Limb (tissue), 2 donors: ENCODE measurements around the gene SYNE3.

Experiments used
- DNase-seq, 2 donors: peaks; one replicate each; pipeline ENCODE4 v3.0.0-alpha.2; 2016; ENCODE audit errors: extremely low spot score in 2 of 2

The SYNE3 gene

DNA sequence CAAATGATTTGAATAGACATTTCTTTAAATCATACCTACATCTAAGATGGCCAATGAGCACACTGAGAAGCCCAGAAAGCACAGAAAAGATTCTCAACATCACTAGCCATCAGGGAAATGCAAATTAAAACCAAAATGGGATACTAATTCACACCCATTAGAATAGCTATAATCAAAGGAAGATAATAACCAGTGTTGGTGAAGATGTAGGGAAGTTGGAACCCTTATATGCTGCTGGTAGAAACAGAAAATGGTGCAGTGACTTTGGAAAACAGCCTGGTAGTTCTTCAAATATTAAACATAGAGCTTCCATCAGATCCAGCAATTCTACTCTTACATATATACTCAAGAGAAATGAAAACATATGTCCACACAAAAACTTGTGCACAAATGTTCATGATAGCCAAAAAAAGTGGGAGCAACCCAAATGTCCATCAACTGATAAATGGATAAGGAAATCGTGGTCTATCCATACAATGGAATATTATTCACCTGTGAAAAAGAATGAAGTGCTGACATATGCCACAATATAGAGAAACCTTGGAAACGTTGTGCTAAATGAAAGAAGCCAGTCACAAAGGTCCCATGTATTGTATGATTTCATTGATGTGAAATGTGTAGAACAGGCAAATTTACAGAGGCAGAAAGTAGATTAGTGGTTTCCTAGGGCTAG, 24.4 kb downstream of the SYNE3 start:
- no peak for DNase-seq

DNA sequence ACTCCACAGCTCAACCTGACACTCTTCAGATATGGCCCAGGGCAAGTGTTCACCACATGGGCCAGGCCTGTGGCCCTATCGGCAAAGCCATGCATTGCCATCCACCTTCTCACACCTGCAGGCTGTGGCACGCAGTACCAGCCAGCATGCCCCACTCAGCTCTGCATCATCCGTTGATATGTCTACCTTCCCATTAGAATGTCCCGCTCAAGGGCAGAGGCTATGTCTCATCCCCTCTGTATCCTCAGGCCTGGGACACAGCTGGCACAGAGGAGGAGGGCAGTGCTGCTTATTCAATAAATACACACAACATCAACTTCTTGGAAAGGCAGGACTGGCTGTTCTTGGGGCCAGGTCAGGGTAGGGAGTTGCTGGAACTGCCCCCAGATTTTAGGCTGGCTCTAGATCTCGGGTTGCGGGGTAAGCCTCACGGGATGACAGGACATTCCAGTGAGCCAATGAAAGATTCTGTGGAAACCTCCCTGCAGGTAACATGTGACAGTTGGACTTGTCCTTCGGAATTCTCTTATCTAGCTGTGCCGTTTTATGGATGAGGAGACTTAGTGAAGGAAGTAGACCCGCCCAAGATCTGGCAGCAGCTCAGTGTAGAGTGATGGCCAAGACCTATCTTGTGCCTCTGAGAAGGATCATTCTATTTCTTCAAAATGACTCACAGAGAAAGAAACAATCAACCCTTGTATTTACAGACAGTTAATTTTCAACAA, 25.6 kb downstream of the SYNE3 start:
- DNase-seq, result no peak

DNA sequence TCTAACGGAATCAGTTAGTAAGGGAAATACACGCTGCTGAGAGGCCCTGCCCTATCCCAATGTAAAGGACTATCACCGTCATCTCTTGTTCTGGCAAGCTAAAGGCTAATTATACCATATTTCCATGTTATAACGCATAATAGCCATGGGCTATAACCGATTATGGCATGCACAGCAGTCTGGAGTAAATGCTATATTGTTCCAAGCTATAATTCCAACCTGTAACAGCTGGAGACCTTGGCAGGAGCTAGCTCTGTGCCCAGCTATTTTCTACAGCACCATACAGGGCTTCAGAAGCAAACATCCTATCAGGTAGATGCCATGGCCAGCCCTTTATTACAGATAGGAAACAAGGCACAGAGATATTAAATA, 26.3 kb downstream of the SYNE3 start:
- no peak for DNase-seq

DNA sequence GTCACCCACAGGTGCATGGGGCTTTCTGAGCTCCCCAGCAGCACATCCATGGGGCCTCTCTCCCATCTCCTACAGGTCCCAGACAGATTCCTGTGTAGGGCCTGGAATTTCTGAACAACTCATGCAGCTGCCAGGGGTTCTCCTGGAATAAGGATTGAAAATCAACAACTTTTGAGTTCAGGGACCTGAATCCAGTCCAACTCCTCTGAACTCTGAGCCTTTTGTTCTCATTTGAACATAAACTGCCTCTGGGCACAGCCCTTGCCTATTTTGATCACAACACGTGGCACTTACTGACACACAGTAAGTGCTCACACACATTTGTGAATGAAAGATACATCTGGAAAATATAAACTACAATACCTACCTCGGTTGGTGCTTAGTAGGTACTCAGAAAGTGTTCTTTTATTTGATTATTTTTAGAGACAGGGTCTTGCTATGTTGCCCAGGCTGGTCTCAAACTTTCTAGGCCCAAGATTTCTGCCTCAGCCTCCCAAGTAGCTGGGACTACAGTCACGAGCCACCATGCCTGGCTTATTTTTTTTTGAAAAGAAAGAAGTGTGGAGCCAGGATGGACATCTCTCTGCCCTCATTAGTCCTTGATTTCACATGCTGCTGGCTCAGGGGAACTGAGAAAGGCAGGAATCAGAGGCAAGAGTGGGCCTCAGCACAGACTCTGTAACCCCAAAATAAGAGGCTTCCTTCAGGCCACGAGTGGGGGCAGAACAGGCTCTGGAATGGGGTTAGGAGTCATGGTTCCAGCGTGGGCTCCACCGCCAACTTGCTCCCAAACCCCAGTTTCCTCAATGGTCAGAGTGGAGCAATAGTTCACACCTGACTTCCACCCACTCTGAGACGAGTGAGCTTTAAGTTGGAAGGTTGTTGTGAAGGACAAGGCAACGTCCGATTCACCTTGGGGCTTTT, 27.0 kb downstream of the SYNE3 start:
- DNase-seq, result no peak

DNA sequence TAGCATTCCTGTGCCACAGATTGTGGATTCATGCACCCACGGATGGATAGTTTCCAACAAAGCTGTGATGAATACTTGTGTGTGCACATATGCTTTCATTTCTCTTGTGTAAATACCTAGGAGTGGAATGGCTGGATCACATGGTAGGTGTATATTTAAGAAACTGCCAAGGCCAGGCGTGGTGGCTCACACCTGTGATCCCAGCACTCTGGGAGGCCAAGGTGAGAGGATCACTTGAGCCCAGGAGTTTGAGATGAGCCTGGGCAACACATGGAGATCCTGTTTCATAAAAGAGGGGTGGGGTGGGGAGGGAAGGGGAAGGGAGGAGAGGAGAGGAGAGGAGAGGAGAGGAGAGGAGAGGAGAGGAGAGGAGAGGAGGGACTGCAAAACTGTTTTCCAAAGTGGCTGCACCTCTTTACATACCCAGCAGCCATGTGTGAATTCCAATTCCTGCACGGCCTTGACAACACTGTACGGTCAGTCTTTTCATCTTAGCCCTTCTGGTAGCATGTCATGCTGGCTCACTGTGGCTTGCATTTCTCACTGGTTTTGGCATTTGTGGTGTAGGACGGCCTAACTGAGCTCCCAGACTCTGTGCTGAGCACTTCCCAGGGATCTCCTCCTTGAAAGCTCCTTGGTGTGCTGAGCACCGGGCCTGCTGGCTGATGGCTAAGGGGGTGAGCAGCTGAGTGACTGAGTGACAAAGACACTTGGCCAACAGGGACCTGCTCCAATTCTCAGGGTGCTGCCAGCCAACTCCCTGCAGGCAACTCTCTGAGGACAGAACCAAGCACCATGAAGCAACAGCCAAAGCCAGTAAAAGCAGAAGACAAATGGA, 27.9 kb downstream of the SYNE3 start:
- no peak for DNase-seq

DNA sequence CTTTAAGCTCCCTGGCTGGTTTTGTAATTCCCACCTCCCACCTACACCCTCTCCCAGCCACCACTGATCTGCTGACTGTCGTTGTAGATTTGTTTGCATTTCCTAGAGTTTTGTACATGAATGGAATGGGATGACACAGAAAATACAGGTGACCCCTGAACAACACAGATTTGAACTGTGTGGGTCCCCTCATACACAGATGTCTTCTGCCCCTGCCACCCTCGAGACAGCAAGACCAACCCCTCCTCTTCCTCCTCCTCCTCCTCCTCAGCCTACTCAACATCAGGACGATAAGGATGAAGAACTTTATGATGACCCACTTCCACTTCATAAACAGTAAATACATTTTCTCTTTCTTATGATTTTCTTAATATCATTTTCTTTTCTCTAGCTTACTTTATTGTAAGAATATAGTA, 28.8 kb downstream of the SYNE3 start:
- no peak for DNase-seq

DNA sequence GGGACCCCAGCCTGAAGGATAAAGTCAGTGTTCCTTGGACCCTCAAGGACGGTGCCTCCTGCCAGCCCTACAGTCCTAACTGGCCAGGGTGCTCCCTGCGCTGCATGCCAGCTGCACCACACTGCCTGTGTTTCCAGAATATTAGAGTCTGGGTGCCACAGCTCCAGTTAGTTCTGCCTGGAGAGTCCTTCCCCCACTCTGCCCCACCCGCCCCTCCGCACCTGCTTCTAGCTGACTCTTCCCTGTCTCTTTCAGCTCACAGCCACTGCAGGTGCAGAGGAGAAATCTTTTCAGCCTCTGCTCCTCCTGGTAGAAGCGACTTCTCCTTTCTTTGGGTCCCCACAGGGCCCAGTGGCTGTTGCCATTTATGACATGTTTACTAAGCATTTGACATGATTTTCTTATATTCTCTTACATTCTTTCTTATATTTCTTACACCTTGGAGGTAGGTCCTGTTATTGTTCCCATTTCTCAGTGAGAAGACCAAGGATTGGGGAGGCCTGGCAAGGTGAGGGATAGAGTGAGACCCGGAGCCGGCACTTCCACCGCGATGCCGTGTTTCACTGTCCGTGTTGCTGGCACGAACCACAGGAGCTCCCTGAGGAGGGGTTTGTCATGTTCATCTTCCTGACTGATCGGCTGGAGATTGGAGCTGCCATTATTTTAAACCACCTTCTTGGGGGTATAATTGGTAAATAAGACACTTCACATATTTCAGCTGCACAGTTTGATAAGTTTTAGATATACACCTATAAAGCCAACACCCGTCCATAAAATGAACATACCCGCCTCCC, 29.4 kb downstream of the SYNE3 start:
- DNase-seq, result no peak

DNA sequence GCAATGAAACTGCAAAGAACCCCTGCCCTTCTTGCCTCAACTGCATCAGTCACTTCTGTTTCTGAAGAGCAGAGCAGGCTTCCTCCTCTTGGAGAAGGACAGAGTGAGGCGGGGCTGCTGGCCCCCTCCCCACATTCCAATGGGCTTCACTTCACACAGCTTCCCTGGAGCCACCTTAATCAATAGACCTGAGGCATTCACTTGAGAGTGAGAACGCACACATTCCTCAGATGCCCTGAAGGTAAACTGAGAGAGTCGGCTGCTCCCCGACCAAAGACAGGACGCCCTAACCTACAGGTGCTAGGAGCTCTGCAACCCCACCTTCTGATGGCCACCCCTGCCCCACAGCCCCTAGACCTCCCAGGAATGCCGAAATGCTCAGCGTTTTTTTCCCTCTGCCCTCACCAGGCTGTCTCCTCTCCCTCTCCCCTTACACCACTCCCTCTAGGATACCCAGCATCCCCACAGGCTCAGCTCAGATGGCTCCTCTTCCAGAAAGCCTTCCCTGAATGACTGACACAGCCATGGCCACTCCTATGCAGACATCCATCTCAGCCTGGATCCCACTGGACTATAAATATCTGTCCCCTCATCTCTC, 31.1 kb downstream of the SYNE3 start:
- no peak for DNase-seq

DNA sequence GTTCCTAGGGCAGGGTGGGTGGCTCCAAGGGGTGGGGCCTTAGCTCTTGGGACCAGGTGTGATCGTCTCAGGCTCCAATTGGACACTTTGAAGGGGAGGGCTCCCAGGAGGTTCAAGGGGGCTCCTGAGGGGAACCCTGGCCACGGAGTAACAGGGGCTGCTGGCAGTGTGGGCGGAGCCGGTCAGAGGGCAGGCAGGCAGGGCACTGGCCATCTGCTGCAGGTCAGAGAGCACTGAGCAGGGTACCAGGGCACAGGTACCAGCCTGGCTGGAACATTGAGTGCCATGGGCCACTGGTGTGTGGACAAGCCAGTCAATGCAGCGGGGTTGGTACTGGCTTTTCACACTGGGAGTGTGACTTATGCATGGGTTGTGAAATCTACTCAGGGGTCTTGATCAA, 32.2 kb downstream of the SYNE3 start:
- DNase-seq, result no peak

DNA sequence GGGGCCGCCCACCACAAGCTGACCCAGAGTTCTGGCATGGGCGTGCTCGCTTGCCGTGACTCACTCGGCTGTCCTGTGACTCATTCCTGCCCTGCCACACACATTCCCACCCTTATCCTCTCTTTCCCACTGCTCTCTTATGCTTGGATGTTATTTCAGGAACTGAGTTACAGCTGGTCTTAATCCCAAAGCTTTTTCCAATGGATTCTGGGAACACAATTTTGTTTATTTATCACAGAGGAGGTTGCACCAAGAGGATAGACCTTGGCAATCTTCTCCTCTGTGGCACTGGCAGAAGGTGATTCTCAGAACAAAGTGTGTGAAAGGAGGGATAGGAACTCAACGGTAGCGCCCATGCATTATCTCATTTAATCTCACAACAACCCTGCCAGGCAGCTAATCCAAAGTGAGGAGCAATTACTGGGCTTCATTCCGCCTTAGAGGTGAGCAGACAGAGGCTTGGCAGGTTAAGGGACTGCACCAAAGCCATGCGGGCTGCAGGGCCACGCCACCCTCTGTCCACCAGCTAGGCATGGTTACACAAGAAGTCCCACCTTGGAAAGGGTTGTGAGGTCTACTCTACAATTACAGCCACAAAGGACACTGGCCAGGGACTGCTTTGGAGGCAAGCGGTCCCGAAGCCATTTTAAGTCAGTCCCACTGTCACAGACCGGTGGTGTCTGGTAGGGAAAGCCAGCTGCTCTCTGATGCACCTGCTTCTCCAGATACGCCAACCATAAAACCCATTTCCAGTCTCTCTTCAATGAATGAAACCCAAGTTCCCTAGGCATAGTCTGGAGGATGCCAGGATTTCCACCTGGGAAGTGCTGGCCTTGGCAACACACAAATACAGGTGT, 32.9 kb downstream of the SYNE3 start:
- DNase-seq, result peak in 1 of 2 donors; percentile 61

DNA sequence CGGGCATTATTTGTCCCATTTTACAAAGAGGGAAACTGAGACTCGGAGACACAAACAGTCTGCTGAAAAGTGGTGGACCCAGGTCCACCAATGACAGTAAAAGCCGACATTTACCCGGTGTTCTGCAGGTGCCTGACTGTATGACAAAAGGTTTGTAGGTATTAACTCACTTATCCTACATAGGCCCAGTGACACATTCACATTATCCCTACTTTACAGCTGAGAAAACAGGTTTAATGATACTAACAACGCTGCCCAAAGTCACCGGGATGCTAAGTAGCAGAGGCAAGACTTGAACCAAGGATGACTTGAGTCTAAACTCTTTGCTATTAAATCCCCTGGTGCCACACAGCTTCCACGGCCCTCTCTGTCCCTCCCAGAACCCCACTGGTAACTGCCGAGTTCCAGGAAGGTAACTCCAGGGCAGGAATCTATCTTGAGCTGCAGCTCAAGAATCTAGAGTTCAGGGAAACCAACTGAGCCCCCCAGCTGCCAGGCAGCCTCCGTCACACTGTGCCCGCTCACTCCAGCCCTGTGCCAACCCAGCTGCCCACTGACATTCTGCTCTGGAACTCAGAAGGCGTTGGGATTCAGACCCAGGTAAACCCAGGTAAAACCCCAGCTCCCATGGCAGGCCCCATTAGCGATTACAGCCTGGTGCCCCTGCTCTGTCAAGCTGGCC, 33.7 kb downstream of the SYNE3 start:
- no peak for DNase-seq

DNA sequence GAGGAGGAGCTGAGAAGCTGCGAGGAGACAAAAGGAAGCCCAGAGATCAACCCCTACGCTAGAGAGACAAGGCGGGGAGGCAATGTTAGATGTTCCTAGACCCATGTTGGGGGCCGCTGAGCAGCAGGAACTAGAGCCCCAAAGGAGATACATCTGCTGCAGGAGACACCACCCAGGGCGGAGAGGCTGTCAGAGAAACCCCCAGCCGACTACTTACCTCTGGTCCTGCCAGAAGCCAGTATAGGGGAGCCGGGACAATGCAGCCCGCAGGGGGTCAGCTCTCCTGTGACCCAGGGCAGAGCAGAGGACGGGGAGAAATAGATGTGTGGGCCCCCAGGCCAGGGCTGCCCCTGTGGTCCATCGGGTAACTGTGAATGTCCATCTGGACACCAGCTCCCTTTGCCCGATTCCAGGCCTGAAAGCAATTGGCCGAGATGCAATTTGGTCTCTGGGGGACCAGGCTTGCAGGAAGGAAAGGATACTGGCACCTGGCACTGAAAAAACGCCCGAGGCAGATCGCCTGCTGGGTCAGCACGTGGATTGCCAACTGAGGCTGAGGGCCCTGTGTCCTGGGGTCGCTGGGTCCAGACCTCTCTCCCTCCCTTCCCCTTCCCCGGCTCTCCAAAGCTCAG, 34.9 kb downstream of the SYNE3 start:
- no peak for DNase-seq

DNA sequence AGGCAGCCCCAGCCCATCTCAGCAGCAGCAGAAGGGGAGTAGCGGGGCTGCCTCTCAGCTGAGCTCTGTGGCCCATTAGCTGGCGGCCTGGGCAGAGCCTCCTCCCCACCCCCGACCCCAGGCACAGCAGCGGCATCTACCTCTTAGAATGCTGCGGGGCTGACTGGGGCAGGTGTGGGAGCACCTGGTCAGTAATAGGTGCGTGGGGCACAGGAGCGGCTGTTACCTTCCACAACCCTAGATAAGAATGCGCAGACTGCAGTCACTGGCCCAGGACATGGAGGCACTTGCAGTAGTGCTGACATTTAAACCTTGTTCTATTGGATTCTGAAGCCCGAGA, 35.6 kb downstream of the SYNE3 start:
- no peak for DNase-seq

DNA sequence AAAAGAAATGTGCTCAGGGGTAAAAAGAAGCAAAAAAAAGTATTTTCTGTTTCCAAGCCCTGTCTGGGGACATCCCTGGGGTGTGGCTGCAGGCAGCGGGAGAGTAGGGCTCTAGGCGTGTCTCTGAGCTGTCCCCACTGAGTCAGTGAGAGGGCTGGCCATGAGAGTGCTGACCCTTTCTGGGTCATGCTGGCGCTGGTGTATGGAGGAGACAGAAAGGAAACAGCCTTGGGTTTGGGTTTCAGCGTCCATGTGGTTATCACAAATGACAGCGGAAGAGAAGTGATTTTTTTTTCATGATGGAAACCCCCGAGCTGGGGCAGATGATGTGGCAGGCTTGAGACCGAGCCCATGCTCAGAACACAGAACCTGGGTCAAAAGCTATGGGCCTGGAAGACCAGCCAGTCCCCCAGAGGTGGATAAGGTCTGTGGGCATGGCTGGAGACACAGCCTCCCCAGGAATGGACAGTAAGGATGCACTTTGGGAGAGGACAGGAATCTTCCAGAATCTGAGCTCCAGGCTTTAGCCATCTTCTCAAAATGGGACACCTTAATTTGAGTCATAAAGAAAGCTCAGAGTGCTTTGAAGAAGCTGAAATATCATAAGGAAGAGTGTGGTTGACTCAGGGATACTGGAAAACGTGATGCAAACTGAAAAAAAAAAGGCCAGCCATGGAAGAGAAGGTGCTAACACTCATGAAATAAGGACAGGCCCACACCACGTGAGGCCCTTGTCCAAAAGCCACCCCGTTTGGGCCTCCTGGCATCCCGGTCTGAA, 36.2 kb downstream of the SYNE3 start:
- no peak for DNase-seq

DNA sequence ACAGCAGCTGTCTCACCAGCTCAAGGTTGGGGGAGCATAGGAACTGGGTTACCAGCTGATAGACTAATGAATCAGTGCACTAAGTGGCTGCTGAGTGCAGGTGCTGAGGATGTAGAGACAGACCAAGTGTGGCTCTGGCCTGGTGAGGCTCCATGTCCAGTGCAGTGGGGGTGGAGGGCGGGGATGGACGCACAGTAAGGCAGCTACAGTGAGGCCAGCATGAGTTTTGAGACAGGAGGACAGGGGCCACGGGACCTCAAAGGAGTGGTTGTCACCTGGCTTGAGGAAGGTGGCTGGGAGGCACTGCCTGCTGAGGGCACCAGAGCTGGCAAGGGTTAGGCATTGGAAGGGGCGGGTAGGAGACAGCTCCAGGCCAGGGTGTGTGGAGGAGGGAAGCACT, 37.0 kb downstream of the SYNE3 start:
- no peak for DNase-seq

DNA sequence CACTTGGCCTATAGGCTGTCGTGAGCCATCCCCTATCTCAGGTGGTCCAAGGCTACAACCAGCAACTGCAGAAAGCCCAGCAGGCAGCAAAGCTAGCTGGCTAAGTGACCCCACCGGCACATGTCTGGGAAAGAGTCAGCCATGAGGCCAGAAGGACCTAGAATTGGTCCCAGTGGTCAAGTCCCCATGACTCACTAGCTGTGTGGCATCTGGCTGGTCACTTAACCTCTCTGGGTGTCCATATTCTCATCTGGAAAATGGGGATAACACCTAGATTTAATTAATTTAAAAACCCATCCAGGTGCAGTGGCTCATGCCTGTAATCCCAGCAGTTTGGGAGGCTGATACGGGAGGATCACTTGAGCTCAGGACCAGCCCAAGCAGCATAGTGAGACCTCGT, 37.6 kb downstream of the SYNE3 start:
- DNase-seq, result no peak

DNA sequence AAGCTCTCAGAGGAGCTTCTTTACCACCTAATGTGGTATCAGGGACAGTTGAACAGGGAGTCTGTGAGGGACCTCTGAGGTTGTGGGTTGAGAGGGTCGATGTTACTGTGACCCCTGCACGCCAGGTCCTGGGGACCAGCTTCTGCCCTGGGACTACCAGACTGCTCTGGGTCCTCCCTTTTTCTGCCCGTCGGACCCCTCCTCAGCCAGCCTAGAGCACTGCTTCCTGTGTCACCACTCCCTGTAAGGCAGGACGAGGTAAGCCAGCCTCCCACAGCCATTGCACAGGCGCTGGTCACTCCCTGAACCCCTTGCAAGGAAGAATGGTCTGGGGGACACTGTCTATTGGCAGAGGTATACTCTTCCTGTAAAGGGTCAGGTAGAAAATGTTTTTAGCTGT, 38.1 kb downstream of the SYNE3 start:
- no peak for DNase-seq
